GM12865 (cell line): ENCODE results near the gene SAMD4B.

Experiments
- DNase-seq: peaks from one replicate; pipeline ENCODE4 v3.0.0; 2010; ENCODE audit warnings: low read depth
- H3K4me3 ChIP-seq: 2 replicates; pipeline ENCODE4 v1.5.1; 2011; ENCODE audit warnings: mild to moderate bottlenecking, low read depth, low read length, control low read depth
- CTCF ChIP-seq: IDR thresholded peaks from 2 replicates; pipeline ENCODE4 v1.5.1; 2011; ENCODE audit warnings: low read length, control low read depth, low read depth, inconsistent platforms; ENCODE audit not compliant: insufficient read depth; ENCODE audit errors: missing control alignments

The SAMD4B gene

GRCh38 chr19:39416152-39417120, 74.2 kb downstream of the SAMD4B start:
- no peak for TF ChIP-seq CTCF
- no peak for DNase-seq
- H3K4me3 ChIP-seq: no peak overlapping the region

GRCh38 chr19:39417463-39418181, 75.4 kb downstream of the SAMD4B start:
- H3K4me3 ChIP-seq: no peak overlapping the region
- DNase-seq: no peak
- TF ChIP-seq CTCF: no peak

GRCh38 chr19:39419003-39419402, 76.8 kb downstream of the SAMD4B start:
- no peak overlapping the region for H3K4me3 ChIP-seq
- DNase-seq: no peak
- TF ChIP-seq CTCF: no peak

GRCh38 chr19:39420769-39421168, 78.5 kb downstream of the SAMD4B start:
- DNase-seq: no peak
- TF ChIP-seq CTCF: no peak
- H3K4me3 ChIP-seq: no peak overlapping the region

- H3K4me3 ChIP-seq: no peak overlapping the region
- TF ChIP-seq CTCF: no peak
- no peak for DNase-seq
Measured at GRCh38 chr19:39422020-39422419, 79.8 kb downstream of the SAMD4B start.

- no peak for DNase-seq
- no peak for TF ChIP-seq CTCF
- H3K4me3 ChIP-seq: no peak overlapping the region
Measured at GRCh38 chr19:39423258-39424086, 81.3 kb downstream of the SAMD4B start.
